Gastrocnemius medialis (tissue), 4 donors: ENCODE data around the gene UBE3A.

Experiments
- POLR2A ChIP-seq, 2 donors: fragments of 450-650 bp; IDR thresholded peaks; one replicate each; pipeline ENCODE4 v1.6.1; 2017; ENCODE audit warnings: antibody characterized with exemption in 2 of 2, mild to moderate bottlenecking in 2 of 2, moderate library complexity in 2 of 2
- TF ChIP-seq, protein P1 (sequence below), 5 experiments: fragments of 450-650 bp in 3 of 5; fragments of 200-600 bp in 2 of 5; sonication (generic) in 2 of 5; IDR thresholded peaks in 4 of 5; conservative IDR thresholded peaks in 1 of 5; 1 replicate in 4 of 5; 2 replicates in 1 of 5; pipeline ENCODE4 v1.5.1; 2016 to 2019; ENCODE audit warnings: antibody characterized with exemption in 5 of 5, mild to moderate bottlenecking in 3 of 5, moderate library complexity in 3 of 5

DNA sequence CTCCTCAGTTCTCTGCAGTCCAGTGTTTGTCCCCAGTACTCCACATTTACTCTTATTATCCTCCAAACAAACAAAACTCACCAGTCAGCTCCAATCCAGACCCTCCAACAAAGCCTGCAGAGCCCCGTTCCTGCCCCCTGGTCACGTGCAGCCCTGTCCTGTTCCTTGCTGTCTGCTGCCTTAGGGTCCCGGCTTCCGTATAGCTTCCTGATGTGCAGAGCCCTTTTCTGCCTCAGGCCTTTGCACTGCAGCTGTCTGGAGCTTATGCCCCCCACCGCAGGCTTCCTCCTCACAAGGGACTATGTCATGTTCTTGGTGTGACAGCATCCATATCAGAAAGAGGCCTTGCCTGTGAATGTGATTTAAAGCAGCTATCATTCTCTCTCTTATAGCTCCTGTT, 39.0 kb upstream of the UBE3A start:
- no peak for TF ChIP-seq POLR2A (IDR thresholded peaks at IDR 0.05)
- TF ChIP-seq, protein P1, sequence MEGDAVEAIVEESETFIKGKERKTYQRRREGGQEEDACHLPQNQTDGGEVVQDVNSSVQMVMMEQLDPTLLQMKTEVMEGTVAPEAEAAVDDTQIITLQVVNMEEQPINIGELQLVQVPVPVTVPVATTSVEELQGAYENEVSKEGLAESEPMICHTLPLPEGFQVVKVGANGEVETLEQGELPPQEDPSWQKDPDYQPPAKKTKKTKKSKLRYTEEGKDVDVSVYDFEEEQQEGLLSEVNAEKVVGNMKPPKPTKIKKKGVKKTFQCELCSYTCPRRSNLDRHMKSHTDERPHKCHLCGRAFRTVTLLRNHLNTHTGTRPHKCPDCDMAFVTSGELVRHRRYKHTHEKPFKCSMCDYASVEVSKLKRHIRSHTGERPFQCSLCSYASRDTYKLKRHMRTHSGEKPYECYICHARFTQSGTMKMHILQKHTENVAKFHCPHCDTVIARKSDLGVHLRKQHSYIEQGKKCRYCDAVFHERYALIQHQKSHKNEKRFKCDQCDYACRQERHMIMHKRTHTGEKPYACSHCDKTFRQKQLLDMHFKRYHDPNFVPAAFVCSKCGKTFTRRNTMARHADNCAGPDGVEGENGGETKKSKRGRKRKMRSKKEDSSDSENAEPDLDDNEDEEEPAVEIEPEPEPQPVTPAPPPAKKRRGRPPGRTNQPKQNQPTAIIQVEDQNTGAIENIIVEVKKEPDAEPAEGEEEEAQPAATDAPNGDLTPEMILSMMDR (IDR thresholded peaks at IDR 0.05 in 4 of 5, conservative IDR thresholded peaks at IDR 0.05 in 1 of 5): no peak
